Measurements from ENCODE around the gene CEP70. TPM values are rescaled to one million over a fixed set of nuclear protein-coding genes. Genes with fewer than 3 reads are reported as not detected.
A peak's percentile ranks its signal among the peaks of the same experiment; 100 is the strongest.

The CEP70 gene
- total and polyA plus RNA-seq, 2 of the 13 experiments (the other 11 are each of a cell fraction or from before 2014, with no cell fraction given) = 4.0 to 22.3 TPM

- no peaks in the 10 kb centered on the region; a peak in 1 of 5 replicates for H3K27me3 ChIP-seq (ENCODE audit: control insufficient read depth in 1 of 2, insufficient read depth in 2 of 2, low read length in 2 of 2)
- peak overlapping the region; percentile 94 for H3K4me2 ChIP-seq (ENCODE audit: low read depth, low read length)
- H3K79me2 ChIP-seq (ENCODE audit: insufficient read depth, low read length) = no peaks in the 10 kb centered on the region
- TSS peak; percentile 87 for BruUV-seq (replicated peaks)
- peak overlapping the region; percentile 71 for H3K27ac ChIP-seq (ENCODE audit: extremely low read length, insufficient read depth, low read length)
- peak overlapping the region; percentile 84 for H3K9ac ChIP-seq (ENCODE audit: insufficient read depth, low read depth, low read length)
- in situ Hi-C loops (cut with HindIII; ENCODE audit: extremely low pct_ligation_motif_present, low pct_unique_long_range_greater_than_20kb) = loop anchor here (10.0 kb wide), 1 partner anchor 91 kb away; no protein-coding TSS in a partner anchor
- H2AFZ ChIP-seq (ENCODE audit: low read length) = peak overlapping the region; percentile 93
- H3K36me3 ChIP-seq (replicated peaks in 1 of 2; ENCODE audit: control insufficient read depth in 1 of 2, insufficient read depth in 2 of 2, low read length in 2 of 2) = no peaks in the 10 kb centered on the region; a peak in 1 of 5 replicates
- peak overlapping the region; percentile 75 to 88 (median 83) for H3K4me3 ChIP-seq (replicated peaks in 1 of 3; ENCODE audit: insufficient read depth in 1 of 3, low read depth in 2 of 3, low read length in 3 of 3)
- WGBS (ENCODE audit: low lambda C conversion rate) = 4% methylated on average over 21 of the region's 22 CpGs
- peaks cover 34% of the 10 kb centered on the region for H3K4me1 ChIP-seq (ENCODE audit: insufficient read depth, low read length)
- ATAC-seq (peak; percentile 4), FAIRE-seq (no peak), DNase-seq (ENCODE audit: low spot score) (peak; percentile 6)
- H3K9me3 ChIP-seq (ENCODE audit: low read length) = peaks cover 2% of the 10 kb centered on the region; the same call in 1 of the 2 replicates
- ChIA-PET CTCF (ENCODE audit: low intra/inter-chr PET ratio, low total read pairs) (interaction anchor here (1.1 to 2.4 kb wide), 3 partner anchors 322 to 330 kb away, joined by 3 to 21 read pairs (median 11); no protein-coding TSS in a partner anchor), POLR2A (interaction anchor here (0.9 to 3.3 kb wide), 18 partner anchors 9 to 407 kb away, joined by 3 to 36 read pairs (median 5); partner anchors contain the start of genes ARMC8, ESYT3 and FAIM)
- H4K20me1 ChIP-seq (ENCODE audit: insufficient read depth, low read length) = no peaks in the 10 kb centered on the region
- intact Hi-C loops (cut with micrococcal nuclease; ENCODE audit: unreplicated experiment) = loop anchor here (1.0 to 5.0 kb wide), 6 partner anchors 94 to 330 kb away; partner anchors contain the start of gene PIK3CB
- TF ChIP-seq SMARCC2 (IDR thresholded peaks at IDR 0.05) (no peak), CCDC6 (CRISPR knock-in tag; IDR thresholded peaks at IDR 0.05) (no peak), ZNF101 (CRISPR knock-in tag; IDR thresholded peaks at IDR 0.05; ENCODE audit: borderline replicate concordance, low read depth) (no peak), ASH2L (IDR thresholded peaks at IDR 0.05; ENCODE audit: insufficient read length, low read depth, low read length) (peak; percentile 53), SP4 (CRISPR knock-in tag; IDR thresholded peaks at IDR 0.05) (no peak), BHLHE40 (IDR thresholded peaks at IDR 0.05; ENCODE audit: low read length) (no peak), CTCF (CRISPR knock-in tag; IDR thresholded peaks at IDR 0.05) (no peak), LCORL (IDR thresholded peaks at IDR 0.05) (no peak), LCORL (CRISPR knock-in tag; IDR thresholded peaks at IDR 0.05) (peak; percentile 9; the same call in 1 of the 2 replicates), NR0B2 (CRISPR knock-in tag; IDR thresholded peaks at IDR 0.05) (no peak), NFAT5 (CRISPR knock-in tag; IDR thresholded peaks at IDR 0.05) (no peak), MYC (CRISPR knock-in tag; IDR thresholded peaks at IDR 0.05; ENCODE audit: borderline replicate concordance) (no peak), MLXIP (CRISPR knock-in tag; IDR thresholded peaks at IDR 0.05; ENCODE audit: borderline replicate concordance) (no peak)
These were observed 441 bp downstream of the CEP70 start for GRCh38 chr3:138593488-138594149.
